Amniotic stem cell (primary cell): Measurements from ENCODE around the gene KCNJ1.

Experiments used
- DNase-seq: peaks from one replicate; lab custom pipeline; 2025; lab: John Stamatoyannopoulos, UW

The KCNJ1 gene

GRCh38 chr11:128901653-128902514 lies 34.8 kb upstream of the KCNJ1 start:
- no peak for DNase-seq

- no peak for DNase-seq
Observed at GRCh38 chr11:128900468-128900867, 33.4 kb upstream of the KCNJ1 start.

- DNase-seq, result no peak
Observed at GRCh38 chr11:128898580-128899344, 31.7 kb upstream of the KCNJ1 start.

- DNase-seq, result no peak
Observed at GRCh38 chr11:128897826-128898225, 30.7 kb upstream of the KCNJ1 start.

- no peak for DNase-seq
Observed at GRCh38 chr11:128896356-128896755, 29.3 kb upstream of the KCNJ1 start.

- DNase-seq, result no peak
Observed at GRCh38 chr11:128895526-128895925, 28.4 kb upstream of the KCNJ1 start.

- DNase-seq, result no peak
Observed at GRCh38 chr11:128894685-128895084, 27.6 kb upstream of the KCNJ1 start.

GRCh38 chr11:128894286-128894681 lies 27.2 kb upstream of the KCNJ1 start:
- DNase-seq, result no peak

GRCh38 chr11:128893578-128894285 lies 26.6 kb upstream of the KCNJ1 start:
- no peak for DNase-seq

GRCh38 chr11:128892866-128893565 lies 25.9 kb upstream of the KCNJ1 start:
- no peak for DNase-seq

- no peak for DNase-seq
Observed at GRCh38 chr11:128891913-128892398, 24.9 kb upstream of the KCNJ1 start.

GRCh38 chr11:128890543-128891368 lies 23.7 kb upstream of the KCNJ1 start, which contains the start of gene KCNJ5:
KCNJ5 (plus strand) TSS chr11:128891356; CDS start chr11:128911274, 19,918 bp downstream.
- no peak for DNase-seq

- no peak for DNase-seq
Observed at GRCh38 chr11:128890216-128890542, 23.1 kb upstream of the KCNJ1 start.

- no peak for DNase-seq
Observed at GRCh38 chr11:128889657-128890213, 22.6 kb upstream of the KCNJ1 start.

- DNase-seq, result no peak
Observed at GRCh38 chr11:128888034-128888985, 21.2 kb upstream of the KCNJ1 start.

- DNase-seq, result no peak
Observed at GRCh38 chr11:128886406-128887124, 19.5 kb upstream of the KCNJ1 start.

GRCh38 chr11:128884703-128885338 lies 17.7 kb upstream of the KCNJ1 start:
- DNase-seq, result no peak

- no peak for DNase-seq
Observed at GRCh38 chr11:128884054-128884453, 17.0 kb upstream of the KCNJ1 start.
